DND-41 (cell line): ENCODE results near the gene KRTAP24-1.

ENCODE experiments used
- ATAC-seq: fragments of 200-7000 bp; cut with Tn5 transposase; 3 replicates; pipeline ENCODE4 v1.9.1; 2021; ENCODE audit warnings: low read depth; ENCODE audit not compliant: insufficient read depth
- DNase-seq: peaks from one replicate; pipeline ENCODE4 v3.0.0-alpha.2; 2020
- H2AFZ ChIP-seq: 2 replicates; pipeline ENCODE4 v1.6.0; 2012; ENCODE audit warnings: low read depth, low read length
- H3K27ac ChIP-seq: 2 replicates; pipeline ENCODE4 v1.5.1; 2012; ENCODE audit warnings: low read length, inconsistent platforms
- H3K27me3 ChIP-seq: fragments of 200-600 bp; sonication (generic); 2 replicates; pipeline ENCODE4 v1.6.0; 2012; ENCODE audit warnings: low read length, mild to moderate bottlenecking, inconsistent platforms; ENCODE audit not compliant: insufficient read depth, poor library complexity
- H3K36me3 ChIP-seq: 2 replicates; pipeline ENCODE4 v1.5.1; 2012; ENCODE audit warnings: low read length, inconsistent platforms; ENCODE audit not compliant: insufficient read depth
- H3K4me1 ChIP-seq: 2 replicates; pipeline ENCODE4 v1.5.1; 2012; ENCODE audit warnings: mild to moderate bottlenecking, low read length; ENCODE audit not compliant: insufficient read depth
- H3K4me2 ChIP-seq: 2 replicates; pipeline ENCODE4 v1.6.0; 2012; ENCODE audit warnings: mild to moderate bottlenecking, moderate library complexity, low read length, inconsistent platforms; ENCODE audit not compliant: insufficient read depth
- H3K4me3 ChIP-seq, 2 experiments: fragments of 200-600 bp in 1 of 2; shearing (Covaris generic) in 1 of 2; 2 replicates each; pipeline ENCODE4 v1.5.1; 2012 to 2016; ENCODE audit warnings: inconsistent platforms in 2 of 2, low read length in 2 of 2, mild to moderate bottlenecking in 2 of 2, low read depth in 1 of 2, moderate library complexity in 1 of 2
- H3K79me2 ChIP-seq: 2 replicates; pipeline ENCODE4 v1.6.0; 2012; ENCODE audit warnings: low read length, inconsistent platforms; ENCODE audit not compliant: insufficient read depth
- H3K9ac ChIP-seq: 2 replicates; pipeline ENCODE4 v1.6.0; 2012; ENCODE audit warnings: low read depth, mild to moderate bottlenecking, inconsistent platforms, low read length, moderate library complexity
- H3K9me3 ChIP-seq: 2 replicates; pipeline ENCODE4 v1.5.1; 2012; ENCODE audit warnings: low read length, moderate library complexity, mild to moderate bottlenecking, inconsistent platforms; ENCODE audit not compliant: insufficient read depth, severe bottlenecking
- H4K20me1 ChIP-seq: 2 replicates; pipeline ENCODE4 v1.6.0; 2012; ENCODE audit warnings: low read length; ENCODE audit not compliant: insufficient read depth
- CTCF ChIP-seq: IDR thresholded peaks from 2 replicates; pipeline ENCODE4 v1.5.1; 2012; ENCODE audit warnings: borderline replicate concordance, low read length, moderate library complexity, mild to moderate bottlenecking; ENCODE audit not compliant: poor library complexity, severe bottlenecking; ENCODE audit errors: extremely low read depth
- EZH2 ChIP-seq: IDR thresholded peaks from 3 replicates; pipeline ENCODE4 v1.6.1; 2012; ENCODE audit warnings: borderline replicate concordance, low read depth, mild to moderate bottlenecking, moderate library complexity, low read length, inconsistent platforms; ENCODE audit not compliant: severe bottlenecking

The KRTAP24-1 gene

GRCh38 chr21:30251781-30252180 lies 31.0 kb downstream of the KRTAP24-1 start:
- ATAC-seq (no peak), DNase-seq (no peak)
- Histone ChIP-seq H3K27me3 (no peaks in the 10 kb centered on the region), H3K4me2 (no peak overlapping the region), H3K9me3 (no peaks in the 10 kb centered on the region), H3K9ac (no peak overlapping the region), H3K4me3 (no peak overlapping the region), H3K27ac (no peak overlapping the region), H3K4me1 (no peaks in the 10 kb centered on the region), H3K36me3 (no peaks in the 10 kb centered on the region), H3K79me2 (no peaks in the 10 kb centered on the region), H4K20me1 (no peaks in the 10 kb centered on the region), H2AFZ (no peak overlapping the region)
- no peak for TF ChIP-seq CTCF
- TF ChIP-seq EZH2: no peak

GRCh38 chr21:30249936-30250335 lies 32.8 kb downstream of the KRTAP24-1 start:
- ATAC-seq (no peak), DNase-seq (no peak)
- no peaks in the 10 kb centered on the region for H3K79me2 ChIP-seq
- no peak overlapping the region for H3K4me2 ChIP-seq
- no peaks in the 10 kb centered on the region for H3K9me3 ChIP-seq
- no peaks in the 10 kb centered on the region for H3K27me3 ChIP-seq
- no peak overlapping the region for H3K9ac ChIP-seq
- no peak overlapping the region for H2AFZ ChIP-seq
- H3K4me1 ChIP-seq: no peaks in the 10 kb centered on the region
- H3K36me3 ChIP-seq: no peaks in the 10 kb centered on the region
- no peak overlapping the region for H3K4me3 ChIP-seq
- no peaks in the 10 kb centered on the region for H4K20me1 ChIP-seq
- no peak for TF ChIP-seq CTCF
- no peak for TF ChIP-seq EZH2
- H3K27ac ChIP-seq: no peak overlapping the region

- Histone ChIP-seq H3K27ac (no peak overlapping the region), H4K20me1 (no peaks in the 10 kb centered on the region), H3K9ac (no peak overlapping the region), H3K4me1 (no peaks in the 10 kb centered on the region), H3K9me3 (no peaks in the 10 kb centered on the region), H3K4me3 (no peak overlapping the region), H3K27me3 (no peaks in the 10 kb centered on the region), H3K79me2 (no peaks in the 10 kb centered on the region), H2AFZ (no peak overlapping the region), H3K36me3 (no peaks in the 10 kb centered on the region), H3K4me2 (no peak overlapping the region)
- ATAC-seq (no peak), DNase-seq (no peak)
- TF ChIP-seq CTCF: no peak
- TF ChIP-seq EZH2: no peak
Observed at GRCh38 chr21:30248844-30249243, 33.9 kb downstream of the KRTAP24-1 start.

DNA sequence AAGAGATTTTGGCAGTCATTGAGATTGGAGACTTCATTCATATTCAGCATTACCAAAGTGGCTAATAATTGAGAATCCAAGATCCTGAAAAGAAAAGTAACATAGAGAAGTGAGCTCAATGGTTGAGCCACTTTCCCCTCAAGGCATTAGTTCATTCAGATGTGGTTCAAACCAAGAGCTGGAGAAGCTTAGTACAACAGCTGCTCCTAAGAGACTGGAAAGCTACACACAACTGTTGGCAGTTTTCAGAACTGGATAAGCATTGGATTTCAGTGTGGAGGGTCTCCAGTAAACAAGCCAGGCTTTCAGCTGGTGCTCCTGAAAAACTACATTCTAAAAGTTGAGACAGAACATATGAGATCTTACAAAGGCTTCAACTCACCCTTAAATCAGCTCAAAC lies 37.7 kb downstream of the KRTAP24-1 start:
- Histone ChIP-seq H3K36me3 (no peaks in the 10 kb centered on the region), H3K79me2 (no peaks in the 10 kb centered on the region), H3K4me3 (no peak overlapping the region), H3K9me3 (no peaks in the 10 kb centered on the region), H3K27me3 (no peaks in the 10 kb centered on the region), H3K4me1 (no peaks in the 10 kb centered on the region), H4K20me1 (no peaks in the 10 kb centered on the region), H2AFZ (no peak overlapping the region), H3K27ac (no peak overlapping the region), H3K9ac (no peak overlapping the region), H3K4me2 (no peak overlapping the region)
- ATAC-seq (no peak), DNase-seq (no peak)
- TF ChIP-seq CTCF (no peak), EZH2 (no peak)
